Dedifferentiated amniotic fluid mesenchymal stem cell (primary cell): ENCODE data around the gene NSD1.
"Not testable (repeated sequence)": the region's sequence is repeated elsewhere in the genome, so short reads cannot be mapped to it uniquely, and the experiment has no call there.

ENCODE experiments used
- DNase-seq: peaks from one replicate; pipeline ENCODE4 v3.0.0-alpha.2; 2016; ENCODE audit errors: extremely low spot score

The NSD1 gene

GRCh38 chr5:177130211-177131018, 3.2 kb upstream of the NSD1 start:
- no peak for DNase-seq

GRCh38 chr5:177131019-177131320, 2.6 kb upstream of the NSD1 start:
- DNase-seq, result no peak

GRCh38 chr5:177131352-177132135, 2.0 kb upstream of the NSD1 start:
- no peak for DNase-seq

GRCh38 chr5:177132136-177133095, 1.2 kb upstream of the NSD1 start:
- DNase-seq, result no peak

- no peak for DNase-seq
Measured at GRCh38 chr5:177133853-177134696, 502 bp downstream of the NSD1 start.

- no peak for DNase-seq
Measured at GRCh38 chr5:177134697-177135225, 1.2 kb downstream of the NSD1 start.

- no peak for DNase-seq
Measured at GRCh38 chr5:177140312-177140711, 6.7 kb downstream of the NSD1 start.

GRCh38 chr5:177141496-177141895, 7.9 kb downstream of the NSD1 start:
- DNase-seq, result no peak

GRCh38 chr5:177142098-177142611, 8.6 kb downstream of the NSD1 start:
- no peak for DNase-seq

- no peak for DNase-seq
Measured at GRCh38 chr5:177142778-177143177, 9.2 kb downstream of the NSD1 start.

GRCh38 chr5:177146891-177147638, 13.5 kb downstream of the NSD1 start:
- no peak for DNase-seq

- not testable (repeated sequence) for DNase-seq
Measured at GRCh38 chr5:177150061-177150460, 16.5 kb downstream of the NSD1 start.

- no peak for DNase-seq
Measured at GRCh38 chr5:177154003-177154643, 20.6 kb downstream of the NSD1 start.

GRCh38 chr5:177162379-177162778, 28.8 kb downstream of the NSD1 start:
- DNase-seq, result no peak

GRCh38 chr5:177163500-177163899, 29.9 kb downstream of the NSD1 start:
- no peak for DNase-seq

- no peak for DNase-seq
Measured at GRCh38 chr5:177169271-177169670, 35.7 kb downstream of the NSD1 start.

- DNase-seq, result no peak
Measured at GRCh38 chr5:177171961-177172360, 38.4 kb downstream of the NSD1 start.

- no peak for DNase-seq
Measured at GRCh38 chr5:177175336-177175735, 41.8 kb downstream of the NSD1 start.

GRCh38 chr5:177176175-177176711, 42.7 kb downstream of the NSD1 start:
- no peak for DNase-seq
